Activated naive CD8-positive, alpha-beta T cell (primary cell): ENCODE data around the gene MYOT.
"Not testable (repeated sequence)": the region's sequence is repeated elsewhere in the genome, so short reads cannot be mapped to it uniquely, and the experiment has no call there.

Experiments
- H3K27ac Mint-ChIP-seq: one replicate; pipeline ENCODE4 v1.8.0; 2021; ENCODE audit warnings: mixed read lengths
- H3K27me3 Mint-ChIP-seq: one replicate; pipeline ENCODE4 v1.8.0; 2021; ENCODE audit warnings: mixed read lengths
- H3K36me3 Mint-ChIP-seq: one replicate; pipeline ENCODE4 v1.8.0; 2021; ENCODE audit warnings: mixed read lengths
- H3K4me1 Mint-ChIP-seq: one replicate; pipeline ENCODE4 v1.8.0; 2021; ENCODE audit warnings: low read depth, mixed read lengths
- H3K4me3 Mint-ChIP-seq: one replicate; pipeline ENCODE4 v1.8.0; 2021; ENCODE audit warnings: mild to moderate bottlenecking, mixed read lengths
- H3K9me3 Mint-ChIP-seq: one replicate; pipeline ENCODE4 v1.8.0; 2021; ENCODE audit warnings: low read depth, mixed read lengths

Gene MYOT

GRCh38 chr5:137837491-137838394, 29.9 kb upstream of the MYOT start:
- Mint-ChIP-seq H3K27ac (no peak overlapping the region), H3K4me1 (no peaks in the 10 kb centered on the region), H3K27me3 (no peaks in the 10 kb centered on the region), H3K9me3 (no peaks in the 10 kb centered on the region), H3K4me3 (no peak overlapping the region), H3K36me3 (peaks cover 2% of the 10 kb centered on the region)

GRCh38 chr5:137838976-137839375, 28.7 kb upstream of the MYOT start:
- H3K4me3 Mint-ChIP-seq = no peak overlapping the region
- H3K27ac Mint-ChIP-seq = no peak overlapping the region
- no peaks in the 10 kb centered on the region for H3K27me3 Mint-ChIP-seq
- H3K9me3 Mint-ChIP-seq = no peaks in the 10 kb centered on the region
- peaks cover 2% of the 10 kb centered on the region for H3K36me3 Mint-ChIP-seq
- no peaks in the 10 kb centered on the region for H3K4me1 Mint-ChIP-seq

- no peak overlapping the region for H3K27ac Mint-ChIP-seq
- H3K4me3 Mint-ChIP-seq = no peak overlapping the region
- no peaks in the 10 kb centered on the region for H3K27me3 Mint-ChIP-seq
- no peaks in the 10 kb centered on the region for H3K9me3 Mint-ChIP-seq
- H3K36me3 Mint-ChIP-seq = peaks cover 14% of the 10 kb centered on the region
- H3K4me1 Mint-ChIP-seq = peaks cover 3% of the 10 kb centered on the region
Measured at GRCh38 chr5:137842296-137842695, 25.4 kb upstream of the MYOT start.

- Mint-ChIP-seq H3K27ac (no peak overlapping the region), H3K4me3 (no peak overlapping the region), H3K36me3 (peaks cover 15% of the 10 kb centered on the region), H3K4me1 (peaks cover 3% of the 10 kb centered on the region), H3K9me3 (no peaks in the 10 kb centered on the region), H3K27me3 (no peaks in the 10 kb centered on the region)
Measured at GRCh38 chr5:137843676-137844299, 23.9 kb upstream of the MYOT start.

DNA sequence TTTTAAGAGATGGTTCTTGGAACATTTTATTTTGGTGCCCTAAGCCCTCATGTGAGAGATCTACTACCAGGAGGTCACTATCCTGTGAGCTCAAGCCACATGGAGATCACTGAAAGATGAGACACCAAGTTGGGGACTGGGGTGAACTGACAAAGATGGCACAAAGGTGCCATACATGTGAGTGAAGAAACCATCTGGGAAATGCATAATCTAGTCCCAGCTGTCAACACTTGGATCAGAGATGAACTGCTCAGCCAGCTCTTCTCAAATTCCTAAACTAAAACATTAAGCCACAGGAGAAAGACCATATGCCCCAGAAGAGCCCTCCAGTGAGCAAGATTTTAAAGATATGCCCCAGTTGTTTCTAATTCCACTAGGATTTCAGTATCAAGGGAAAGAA, 22.2 kb upstream of the MYOT start:
- H3K27ac Mint-ChIP-seq = no peak overlapping the region
- no peaks in the 10 kb centered on the region for H3K9me3 Mint-ChIP-seq
- peaks cover 3% of the 10 kb centered on the region for H3K4me1 Mint-ChIP-seq
- H3K27me3 Mint-ChIP-seq = no peaks in the 10 kb centered on the region
- no peak overlapping the region for H3K4me3 Mint-ChIP-seq
- peaks cover 15% of the 10 kb centered on the region for H3K36me3 Mint-ChIP-seq

DNA sequence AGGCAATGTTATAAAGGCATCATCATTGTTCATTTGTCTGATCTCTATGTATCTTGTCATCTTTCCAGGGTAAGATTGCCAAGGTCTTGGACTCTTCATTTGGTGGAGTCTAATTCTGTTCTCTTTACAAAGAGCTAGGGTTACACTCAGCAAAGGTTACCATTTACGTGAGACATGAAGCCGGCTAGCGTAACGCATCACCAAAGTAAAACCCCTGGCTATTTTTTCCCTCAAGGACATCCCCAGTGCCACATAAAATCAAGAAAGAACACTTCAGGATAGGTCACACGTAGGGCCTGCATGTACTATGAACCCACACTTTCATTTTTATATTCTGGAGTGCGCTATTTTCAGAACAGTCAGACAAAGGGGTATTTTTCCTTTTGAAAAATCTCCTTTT, 20.0 kb upstream of the MYOT start:
- Mint-ChIP-seq H3K27me3 (no peaks in the 10 kb centered on the region), H3K9me3 (no peaks in the 10 kb centered on the region), H3K27ac (no peak overlapping the region), H3K4me1 (peaks cover 3% of the 10 kb centered on the region), H3K36me3 (peaks cover 19% of the 10 kb centered on the region), H3K4me3 (no peak overlapping the region)

GRCh38 chr5:137853165-137853564, 14.5 kb upstream of the MYOT start:
- H3K27ac Mint-ChIP-seq, H3K9me3 Mint-ChIP-seq, H3K27me3 Mint-ChIP-seq, H3K36me3 Mint-ChIP-seq, H3K4me3 Mint-ChIP-seq, H3K4me1 Mint-ChIP-seq: not testable (repeated sequence)

DNA sequence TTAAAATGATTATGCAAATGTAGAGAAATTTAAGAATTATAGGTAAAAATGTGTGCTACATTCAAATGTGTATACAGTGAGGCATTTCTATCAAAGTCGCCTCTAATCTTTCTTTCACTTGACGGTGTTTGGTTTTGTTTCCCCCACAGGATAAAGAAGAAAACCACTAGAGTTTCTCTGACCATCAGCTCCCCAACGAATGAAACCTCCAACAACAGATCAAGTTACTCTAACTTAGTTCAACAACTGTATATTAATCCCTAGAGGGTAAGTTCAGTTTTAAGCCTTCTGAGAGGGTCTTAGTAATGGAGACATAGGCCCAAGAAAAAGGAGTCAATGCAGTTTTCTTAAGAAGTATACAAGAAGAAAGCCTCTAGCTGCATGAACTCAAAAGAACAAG, 11.5 kb upstream of the MYOT start:
- Mint-ChIP-seq H3K36me3 (peaks cover 9% of the 10 kb centered on the region), H3K4me3 (no peak overlapping the region), H3K27ac (no peak overlapping the region), H3K4me1 (peaks cover 7% of the 10 kb centered on the region), H3K9me3 (no peaks in the 10 kb centered on the region), H3K27me3 (no peaks in the 10 kb centered on the region)

GRCh38 chr5:137856916-137857862, 10.5 kb upstream of the MYOT start:
- peaks cover 14% of the 10 kb centered on the region for H3K4me1 Mint-ChIP-seq
- no peaks in the 10 kb centered on the region for H3K9me3 Mint-ChIP-seq
- H3K36me3 Mint-ChIP-seq = peaks cover 8% of the 10 kb centered on the region
- no peaks in the 10 kb centered on the region for H3K27me3 Mint-ChIP-seq
- H3K27ac Mint-ChIP-seq = no peak overlapping the region
- no peak overlapping the region for H3K4me3 Mint-ChIP-seq

DNA sequence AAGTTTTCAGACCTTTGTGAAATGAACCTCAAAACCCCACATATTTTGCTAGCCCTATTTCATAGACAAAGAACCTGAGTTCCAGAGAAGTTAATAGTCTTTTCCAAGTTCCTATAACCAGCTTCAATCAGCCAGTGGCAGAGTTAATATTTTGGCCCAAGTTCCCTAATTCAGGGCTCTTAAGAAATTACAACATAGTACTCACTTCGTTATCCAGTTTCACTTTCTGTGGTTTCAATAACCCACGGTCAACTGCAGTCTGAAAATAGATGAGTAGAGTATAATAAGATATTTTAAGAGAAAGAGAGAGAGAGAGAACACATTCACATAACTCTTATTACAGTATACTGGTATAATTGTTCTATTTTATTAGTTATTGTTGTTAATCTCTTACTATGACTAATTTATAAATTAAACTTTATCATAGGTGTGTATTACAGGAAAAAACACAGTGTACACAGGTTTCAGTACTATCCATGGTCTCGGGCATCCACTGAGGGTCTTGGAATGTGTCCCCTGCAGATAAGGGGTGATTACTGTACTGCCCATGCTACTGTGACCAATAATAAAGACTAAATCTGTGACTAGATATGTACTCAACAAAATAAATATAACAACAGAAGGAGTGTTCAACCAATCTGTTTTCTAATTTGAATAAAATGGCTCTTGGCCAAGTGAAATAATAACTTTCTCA, 9.3 kb upstream of the MYOT start:
- H3K4me1 Mint-ChIP-seq = peaks cover 14% of the 10 kb centered on the region
- no peak overlapping the region for H3K27ac Mint-ChIP-seq
- peak overlapping the region; percentile 72 for H3K4me3 Mint-ChIP-seq
- H3K36me3 Mint-ChIP-seq = peaks cover 1% of the 10 kb centered on the region
- no peaks in the 10 kb centered on the region for H3K27me3 Mint-ChIP-seq
- H3K9me3 Mint-ChIP-seq = no peaks in the 10 kb centered on the region

DNA sequence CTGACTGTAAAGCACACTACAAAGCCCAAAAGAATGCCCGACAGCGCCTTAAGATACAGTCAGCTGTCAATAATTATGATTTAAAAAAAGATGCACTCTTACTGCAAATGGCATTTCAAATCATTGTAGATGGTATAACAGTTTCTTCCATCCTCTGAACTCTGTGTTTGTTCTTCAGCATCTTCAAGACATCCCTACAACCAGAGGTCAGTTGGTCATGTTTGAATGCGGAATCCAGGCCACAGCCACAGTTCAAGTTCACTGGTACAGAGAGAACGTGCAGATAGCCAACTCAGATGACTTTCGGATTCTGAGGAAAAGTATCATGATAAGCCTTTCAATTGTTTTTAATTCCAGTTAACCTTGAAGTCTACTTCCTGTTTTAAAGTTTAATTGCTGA, 8.7 kb upstream of the MYOT start:
- H3K9me3 Mint-ChIP-seq = no peaks in the 10 kb centered on the region
- H3K27me3 Mint-ChIP-seq = no peaks in the 10 kb centered on the region
- no peaks in the 10 kb centered on the region for H3K36me3 Mint-ChIP-seq
- no peak overlapping the region for H3K4me3 Mint-ChIP-seq
- no peak overlapping the region for H3K27ac Mint-ChIP-seq
- H3K4me1 Mint-ChIP-seq = peaks cover 14% of the 10 kb centered on the region

DNA sequence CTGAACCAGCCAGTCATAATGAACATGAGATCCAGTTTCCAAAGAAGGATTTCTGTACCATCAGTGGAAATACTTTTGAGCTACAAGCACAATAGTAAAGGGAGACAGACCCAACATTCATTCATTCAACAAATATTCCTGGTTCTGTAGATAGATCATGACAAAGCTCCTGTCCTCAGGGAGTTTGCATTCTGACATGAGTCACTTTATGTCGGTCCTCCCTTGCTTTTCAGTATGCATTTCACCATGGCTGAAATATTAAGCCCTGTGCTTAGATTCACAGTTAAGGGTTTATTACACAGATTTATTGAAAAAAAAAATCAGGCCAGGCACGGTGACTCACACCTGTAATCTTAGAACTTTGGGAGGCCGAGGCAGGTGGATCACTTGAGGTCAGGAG, 5.4 kb upstream of the MYOT start:
- Mint-ChIP-seq H3K36me3 (no peaks in the 10 kb centered on the region), H3K27me3 (no peaks in the 10 kb centered on the region), H3K27ac (no peak overlapping the region), H3K9me3 (no peaks in the 10 kb centered on the region), H3K4me1 (peaks cover 14% of the 10 kb centered on the region), H3K4me3 (no peak overlapping the region)

DNA sequence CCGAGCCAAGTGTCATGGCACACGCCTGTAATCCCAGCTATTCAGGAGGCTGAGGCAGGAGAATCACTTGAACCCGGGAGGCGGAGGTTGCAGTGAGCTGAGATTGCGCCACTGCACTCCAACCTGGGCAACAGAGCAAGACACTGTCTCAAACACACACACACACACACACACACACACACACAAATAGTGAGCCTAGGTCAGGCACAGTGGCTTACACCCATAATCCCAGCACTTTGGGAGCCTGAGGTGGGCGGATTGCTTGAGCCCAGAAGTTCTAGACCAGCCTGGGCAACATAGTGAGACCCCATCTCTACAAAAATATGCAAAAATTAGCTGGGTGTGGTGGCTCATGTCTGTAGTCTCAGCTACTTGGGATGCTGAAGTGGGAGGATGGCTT, 4.0 kb upstream of the MYOT start:
- not testable (repeated sequence) for H3K9me3 Mint-ChIP-seq, H3K4me3 Mint-ChIP-seq, H3K4me1 Mint-ChIP-seq, H3K36me3 Mint-ChIP-seq, H3K27ac Mint-ChIP-seq, H3K27me3 Mint-ChIP-seq

GRCh38 chr5:137866541-137867388, 895 bp upstream of the MYOT start:
- H3K27me3 Mint-ChIP-seq = no peaks in the 10 kb centered on the region
- peaks cover 4% of the 10 kb centered on the region for H3K4me1 Mint-ChIP-seq
- H3K9me3 Mint-ChIP-seq = no peaks in the 10 kb centered on the region
- H3K27ac Mint-ChIP-seq = no peak overlapping the region
- H3K36me3 Mint-ChIP-seq = no peaks in the 10 kb centered on the region
- no peak overlapping the region for H3K4me3 Mint-ChIP-seq
